Astrocyte (in vitro differentiated cells and primary cell): ENCODE measurements around the gene GPC5. TPM values are rescaled to one million over a fixed set of nuclear protein-coding genes. Genes with fewer than 3 reads are reported as not detected.

Experiments
- DNase-seq: peaks from one replicate; pipeline ENCODE4 v3.0.0-alpha.2; 2010; ENCODE audit warnings: low read depth
- FAIRE-seq: peaks from 2 replicates; lab custom pipeline; 2011; peaks lifted over from hg19 to GRCh38; lab: Jason Lieb, UNC
- H2AFZ ChIP-seq: 2 replicates; pipeline ENCODE4 v1.6.0; 2012; ENCODE audit warnings: low read depth, low read length, inconsistent platforms
- H3K27ac ChIP-seq: 2 replicates; pipeline ENCODE4 v1.5.1; 2011; ENCODE audit warnings: low read depth, low read length, inconsistent platforms
- H3K27me3 ChIP-seq: 2 replicates; pipeline ENCODE4 v1.6.0; 2011; ENCODE audit warnings: low read length, inconsistent platforms; ENCODE audit not compliant: insufficient read depth
- H3K36me3 ChIP-seq: 2 replicates; pipeline ENCODE4 v1.5.1; 2011; ENCODE audit warnings: low read length, inconsistent platforms; ENCODE audit not compliant: insufficient read depth
- H3K4me1 ChIP-seq: 2 replicates; pipeline ENCODE4 v1.5.1; 2011; ENCODE audit warnings: low read length, inconsistent platforms; ENCODE audit not compliant: insufficient read depth
- H3K4me2 ChIP-seq: 2 replicates; pipeline ENCODE4 v1.6.0; 2012; ENCODE audit warnings: low read length, inconsistent platforms
- H3K4me3 ChIP-seq: 2 replicates; pipeline ENCODE4 v1.5.1; 2011; ENCODE audit warnings: low read depth, mild to moderate bottlenecking, low read length, inconsistent platforms; ENCODE audit not compliant: insufficient read depth
- H3K79me2 ChIP-seq: 2 replicates; pipeline ENCODE4 v1.6.0; 2012; ENCODE audit warnings: mild to moderate bottlenecking, low read length, inconsistent platforms; ENCODE audit not compliant: insufficient read depth
- H3K9ac ChIP-seq: 2 replicates; pipeline ENCODE4 v1.6.0; 2012; ENCODE audit warnings: mild to moderate bottlenecking, low read length, inconsistent platforms
- H3K9me3 ChIP-seq: 2 replicates; pipeline ENCODE4 v1.5.1; 2012; ENCODE audit warnings: low read depth, mild to moderate bottlenecking, low read length, inconsistent platforms; ENCODE audit not compliant: insufficient read depth
- H4K20me1 ChIP-seq: 2 replicates; pipeline ENCODE4 v1.6.0; 2012; ENCODE audit warnings: low read length, inconsistent platforms; ENCODE audit not compliant: insufficient read depth
- H3K27ac Mint-ChIP-seq: one replicate; pipeline ENCODE4 v1.8.0; 2021; ENCODE audit warnings: mild to moderate bottlenecking, mixed read lengths; ENCODE audit not compliant: unreplicated experiment
- H3K27me3 Mint-ChIP-seq: one replicate; pipeline ENCODE4 v1.8.0; 2021; ENCODE audit warnings: low read depth, mixed read lengths; ENCODE audit not compliant: unreplicated experiment
- H3K36me3 Mint-ChIP-seq: one replicate; pipeline ENCODE4 v1.8.0; 2021; ENCODE audit warnings: low read depth, mixed read lengths; ENCODE audit not compliant: unreplicated experiment
- H3K4me1 Mint-ChIP-seq: one replicate; pipeline ENCODE4 v1.8.0; 2021; ENCODE audit warnings: low read depth, mixed read lengths; ENCODE audit not compliant: unreplicated experiment
- H3K4me3 Mint-ChIP-seq: one replicate; pipeline ENCODE4 v1.8.0; 2021; ENCODE audit warnings: mild to moderate bottlenecking, moderate library complexity, mixed read lengths; ENCODE audit not compliant: unreplicated experiment
- H3K9me3 Mint-ChIP-seq: one replicate; pipeline ENCODE4 v1.8.0; 2021; ENCODE audit warnings: mild to moderate bottlenecking, mixed read lengths; ENCODE audit not compliant: unreplicated experiment
- CTCF ChIP-seq: IDR thresholded peaks from 2 replicates; pipeline ENCODE4 v1.5.1; 2011; ENCODE audit warnings: low read depth, mild to moderate bottlenecking, inconsistent platforms, low read length, moderate library complexity; ENCODE audit not compliant: insufficient read depth
- EZH2 ChIP-seq: IDR thresholded peaks from 2 replicates; pipeline ENCODE4 v1.6.1; 2012; ENCODE audit warnings: mild to moderate bottlenecking, low read length, inconsistent platforms; ENCODE audit not compliant: insufficient read depth
- total RNA-seq: library from RNA; stranded (reverse); gene quantifications from 2 replicates; pipeline ENCODE4 v1.2.1, GENCODE V29; 2021

The GPC5 gene
- total RNA-seq, 1 donor from 2014 or later: 1.1 TPM

- no peak for FAIRE-seq
- Histone ChIP-seq H4K20me1 (no peaks in the 10 kb centered on the region), H3K9ac (no peak overlapping the region), H3K27ac (no peak overlapping the region), H3K27me3 (no peaks in the 10 kb centered on the region), H3K4me3 (no peak overlapping the region), H3K79me2 (no peaks in the 10 kb centered on the region), H3K36me3 (no peaks in the 10 kb centered on the region), H3K4me1 (no peaks in the 10 kb centered on the region), H3K4me2 (no peak overlapping the region), H2AFZ (no peak overlapping the region), H3K9me3 (no peaks in the 10 kb centered on the region)
- TF ChIP-seq EZH2 (no peak), CTCF (no peak)
- no peaks in the 10 kb centered on the region for H3K4me1 Mint-ChIP-seq
- H3K27ac Mint-ChIP-seq: no peak overlapping the region
- DNase-seq: no peak
- no peaks in the 10 kb centered on the region for H3K27me3 Mint-ChIP-seq
- no peaks in the 10 kb centered on the region for H3K9me3 Mint-ChIP-seq
- H3K4me3 Mint-ChIP-seq: no peak overlapping the region
- no peaks in the 10 kb centered on the region for H3K36me3 Mint-ChIP-seq
These were observed 631.2 kb downstream of the GPC5 start for GRCh38 chr13:92029641-92030040.

- Histone ChIP-seq H3K4me3 (no peak overlapping the region), H3K9ac (no peak overlapping the region), H2AFZ (no peak overlapping the region), H4K20me1 (no peaks in the 10 kb centered on the region), H3K36me3 (no peaks in the 10 kb centered on the region), H3K4me1 (no peaks in the 10 kb centered on the region), H3K27me3 (no peaks in the 10 kb centered on the region), H3K27ac (no peak overlapping the region), H3K79me2 (no peaks in the 10 kb centered on the region), H3K4me2 (no peak overlapping the region), H3K9me3 (no peaks in the 10 kb centered on the region)
- Mint-ChIP-seq H3K27me3 (no peaks in the 10 kb centered on the region), H3K4me3 (no peak overlapping the region), H3K36me3 (no peaks in the 10 kb centered on the region), H3K4me1 (no peaks in the 10 kb centered on the region), H3K9me3 (no peaks in the 10 kb centered on the region), H3K27ac (no peak overlapping the region)
- no peak for DNase-seq
- TF ChIP-seq EZH2 (no peak), CTCF (no peak)
- FAIRE-seq: no peak
These were observed 640.5 kb downstream of the GPC5 start for GRCh38 chr13:92038905-92039304.

GRCh38 chr13:92042522-92042921 lies 644.1 kb downstream of the GPC5 start:
- DNase-seq (no peak), FAIRE-seq (no peak)
- H2AFZ ChIP-seq: no peak overlapping the region
- no peak overlapping the region for H3K4me3 Mint-ChIP-seq
- H3K79me2 ChIP-seq: no peaks in the 10 kb centered on the region
- no peak overlapping the region for H3K4me3 ChIP-seq
- no peaks in the 10 kb centered on the region for H3K36me3 ChIP-seq
- H3K9ac ChIP-seq: no peak overlapping the region
- no peak overlapping the region for H3K4me2 ChIP-seq
- H3K27ac Mint-ChIP-seq: no peak overlapping the region
- TF ChIP-seq CTCF (no peak), EZH2 (no peak)
- no peaks in the 10 kb centered on the region for H3K4me1 Mint-ChIP-seq
- H3K9me3 Mint-ChIP-seq: no peaks in the 10 kb centered on the region
- no peaks in the 10 kb centered on the region for H3K36me3 Mint-ChIP-seq
- H3K27me3 Mint-ChIP-seq: no peaks in the 10 kb centered on the region
- H3K27ac ChIP-seq: no peak overlapping the region
- H4K20me1 ChIP-seq: no peaks in the 10 kb centered on the region
- H3K9me3 ChIP-seq: no peaks in the 10 kb centered on the region
- no peaks in the 10 kb centered on the region for H3K27me3 ChIP-seq
- no peaks in the 10 kb centered on the region for H3K4me1 ChIP-seq
